Measurements from ENCODE around the gene PAX8.

- TF ChIP-seq CTCF (IDR thresholded peaks at IDR 0.05) (peak in 2 of 3 experiments; percentile 26 to 37), EP300 (IDR thresholded peaks at IDR 0.05) (no peak), POLR2AphosphoS5 (IDR thresholded peaks at IDR 0.05) (peak in 1 of 2 donors; percentile 27)
Measured at GRCh38 chr2:113282747-113283533, 4.2 kb upstream of the PAX8 start.
